ENCODE data around the gene DISP2.

DNA sequence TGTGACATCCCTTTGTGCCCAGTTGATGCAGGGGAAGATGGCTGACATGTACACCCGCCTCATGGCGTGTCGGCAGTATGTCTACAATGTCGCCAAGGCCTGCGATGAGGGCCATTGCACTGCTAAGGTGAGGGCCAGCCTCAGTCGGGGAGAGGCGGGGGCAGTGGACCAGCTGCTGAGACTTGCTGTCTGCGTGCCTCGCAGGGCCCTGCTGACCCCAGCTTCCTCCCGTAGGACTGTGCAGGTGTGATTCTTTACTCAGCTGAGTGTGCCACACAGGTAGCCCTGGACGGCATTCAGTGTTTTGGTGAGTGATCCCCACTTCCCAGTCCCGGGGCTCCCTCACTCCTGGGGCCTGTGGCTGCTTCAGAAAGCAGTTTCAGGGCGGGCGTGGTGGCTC lies 58.0 kb downstream of the DISP2 start:
- TF ChIP-seq, protein P1, sequence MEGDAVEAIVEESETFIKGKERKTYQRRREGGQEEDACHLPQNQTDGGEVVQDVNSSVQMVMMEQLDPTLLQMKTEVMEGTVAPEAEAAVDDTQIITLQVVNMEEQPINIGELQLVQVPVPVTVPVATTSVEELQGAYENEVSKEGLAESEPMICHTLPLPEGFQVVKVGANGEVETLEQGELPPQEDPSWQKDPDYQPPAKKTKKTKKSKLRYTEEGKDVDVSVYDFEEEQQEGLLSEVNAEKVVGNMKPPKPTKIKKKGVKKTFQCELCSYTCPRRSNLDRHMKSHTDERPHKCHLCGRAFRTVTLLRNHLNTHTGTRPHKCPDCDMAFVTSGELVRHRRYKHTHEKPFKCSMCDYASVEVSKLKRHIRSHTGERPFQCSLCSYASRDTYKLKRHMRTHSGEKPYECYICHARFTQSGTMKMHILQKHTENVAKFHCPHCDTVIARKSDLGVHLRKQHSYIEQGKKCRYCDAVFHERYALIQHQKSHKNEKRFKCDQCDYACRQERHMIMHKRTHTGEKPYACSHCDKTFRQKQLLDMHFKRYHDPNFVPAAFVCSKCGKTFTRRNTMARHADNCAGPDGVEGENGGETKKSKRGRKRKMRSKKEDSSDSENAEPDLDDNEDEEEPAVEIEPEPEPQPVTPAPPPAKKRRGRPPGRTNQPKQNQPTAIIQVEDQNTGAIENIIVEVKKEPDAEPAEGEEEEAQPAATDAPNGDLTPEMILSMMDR (IDR thresholded peaks at IDR 0.05), result no peak
- no peak for TF ChIP-seq POLR2A (IDR thresholded peaks at IDR 0.05)

Measured in uterus (tissue), 2 donors.